Body of pancreas (tissue), 4 donors: ENCODE results near the gene ARID1B.

Experiments
- POLR2A ChIP-seq, 3 donors: fragments of 450-650 bp; IDR thresholded peaks; one replicate each; pipeline ENCODE4 v1.6.1; 2016; ENCODE audit warnings: antibody characterized with exemption in 3 of 3, mild to moderate bottlenecking in 2 of 3
- TF ChIP-seq, protein P1 (sequence below), 7 experiments: fragments of 450-650 bp in 4 of 7; fragments of 200-600 bp in 3 of 7; sonication (generic) in 3 of 7; IDR thresholded peaks; one replicate each; pipeline ENCODE4 v1.5.1; 2016 to 2019; ENCODE audit warnings: antibody characterized with exemption in 7 of 7

DNA sequence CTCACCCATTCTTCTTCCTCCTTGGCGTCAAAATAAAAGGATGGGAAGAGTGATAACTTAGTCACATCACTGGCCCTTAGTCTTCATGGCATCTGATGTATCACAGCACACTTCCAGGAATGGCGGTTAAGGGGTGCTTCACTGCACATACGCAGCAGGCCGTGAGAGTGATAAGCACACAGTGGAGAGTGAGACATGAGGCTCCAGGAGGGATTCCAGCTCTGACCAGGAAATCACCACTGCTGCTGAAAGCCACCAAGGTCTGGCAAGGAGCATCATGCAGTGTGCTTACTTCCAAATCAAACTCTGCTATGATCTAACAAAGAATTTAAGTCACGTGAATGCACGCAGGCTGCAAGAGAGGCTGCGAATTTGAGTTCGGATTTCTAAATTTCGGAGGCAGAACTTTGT, 62.4 kb downstream of the ARID1B start:
- no peak for TF ChIP-seq POLR2A (IDR thresholded peaks at IDR 0.05)
- TF ChIP-seq, protein P1, sequence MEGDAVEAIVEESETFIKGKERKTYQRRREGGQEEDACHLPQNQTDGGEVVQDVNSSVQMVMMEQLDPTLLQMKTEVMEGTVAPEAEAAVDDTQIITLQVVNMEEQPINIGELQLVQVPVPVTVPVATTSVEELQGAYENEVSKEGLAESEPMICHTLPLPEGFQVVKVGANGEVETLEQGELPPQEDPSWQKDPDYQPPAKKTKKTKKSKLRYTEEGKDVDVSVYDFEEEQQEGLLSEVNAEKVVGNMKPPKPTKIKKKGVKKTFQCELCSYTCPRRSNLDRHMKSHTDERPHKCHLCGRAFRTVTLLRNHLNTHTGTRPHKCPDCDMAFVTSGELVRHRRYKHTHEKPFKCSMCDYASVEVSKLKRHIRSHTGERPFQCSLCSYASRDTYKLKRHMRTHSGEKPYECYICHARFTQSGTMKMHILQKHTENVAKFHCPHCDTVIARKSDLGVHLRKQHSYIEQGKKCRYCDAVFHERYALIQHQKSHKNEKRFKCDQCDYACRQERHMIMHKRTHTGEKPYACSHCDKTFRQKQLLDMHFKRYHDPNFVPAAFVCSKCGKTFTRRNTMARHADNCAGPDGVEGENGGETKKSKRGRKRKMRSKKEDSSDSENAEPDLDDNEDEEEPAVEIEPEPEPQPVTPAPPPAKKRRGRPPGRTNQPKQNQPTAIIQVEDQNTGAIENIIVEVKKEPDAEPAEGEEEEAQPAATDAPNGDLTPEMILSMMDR (IDR thresholded peaks at IDR 0.05): no peak
